ENCODE results near the gene STK32B. TPM values are rescaled to one million over a fixed set of nuclear protein-coding genes. Genes with fewer than 3 reads are reported as not detected.

Gene STK32B
- total RNA-seq, 4 donors from 2014 or later = 2.4 to 3.9 (median 3.1) TPM

DNA sequence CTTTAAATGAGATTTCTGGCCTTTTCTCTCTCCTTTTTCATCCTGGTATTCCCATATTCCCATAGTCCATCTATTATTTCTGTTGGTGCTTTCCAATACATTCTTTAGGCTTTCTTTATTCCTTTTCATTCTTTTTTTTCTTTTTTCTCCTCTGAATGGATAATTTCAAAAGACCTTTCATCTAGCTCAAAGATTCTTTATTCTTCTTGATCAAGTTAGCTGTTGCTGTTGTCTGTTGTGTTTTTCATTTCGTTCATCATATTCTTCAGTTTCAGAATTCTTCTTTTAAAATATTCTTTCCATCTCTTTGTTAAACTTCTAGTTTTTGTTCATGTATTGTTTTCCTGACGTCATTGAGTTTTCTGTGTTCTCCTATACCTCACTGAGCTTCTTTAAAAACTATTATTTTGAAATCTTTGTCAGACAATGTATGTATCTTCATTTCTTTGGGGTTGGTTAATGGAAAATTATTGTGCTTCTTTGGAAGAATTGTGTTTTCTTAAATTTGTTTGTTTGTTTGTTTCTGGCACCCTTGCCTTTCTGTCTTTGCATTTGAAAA is 30.2 kb downstream of the STK32B start:
- no peak for ATAC-seq (ENCODE audit: low FRiP score)

GRCh38 chr4:5082376-5082775 is 31.1 kb downstream of the STK32B start:
- no peak for ATAC-seq (ENCODE audit: low FRiP score)
- TF ChIP-seq CTCF (IDR thresholded peaks at IDR 0.05) = no peak
- no peak for DNase-seq (ENCODE audit: low spot score)

More for the DNA sequence above, 30.2 kb downstream of the STK32B start:
- no peak for DNase-seq (ENCODE audit: low spot score)
- no peak for TF ChIP-seq CTCF (IDR thresholded peaks at IDR 0.05)

DNA sequence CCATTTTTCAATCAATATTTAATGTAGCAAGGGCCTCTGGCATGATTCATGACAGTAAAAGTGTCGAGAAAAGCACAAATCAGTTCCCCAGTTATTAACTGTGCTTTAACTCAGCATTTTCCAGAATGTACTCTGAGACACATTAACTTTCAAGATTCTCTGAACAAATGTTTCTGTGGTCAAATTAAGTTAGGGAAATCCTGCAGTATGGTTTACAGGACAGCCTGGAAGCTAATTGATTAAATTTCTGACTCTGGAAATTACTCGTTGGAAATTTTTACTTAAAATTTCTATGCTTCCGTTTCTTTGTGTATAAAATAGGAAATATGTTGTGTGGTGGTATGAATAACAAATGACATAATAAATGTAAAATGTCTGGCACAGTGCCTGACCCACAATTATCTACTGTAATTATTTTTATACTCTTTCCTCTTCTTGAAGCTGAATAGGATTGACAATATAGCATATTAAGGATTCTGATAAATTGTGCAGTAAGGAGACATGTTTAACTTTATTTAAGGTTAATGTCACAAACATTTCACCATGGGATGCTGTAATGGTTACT is 33.7 kb downstream of the STK32B start:
- no peak for DNase-seq (ENCODE audit: low spot score)

DNA sequence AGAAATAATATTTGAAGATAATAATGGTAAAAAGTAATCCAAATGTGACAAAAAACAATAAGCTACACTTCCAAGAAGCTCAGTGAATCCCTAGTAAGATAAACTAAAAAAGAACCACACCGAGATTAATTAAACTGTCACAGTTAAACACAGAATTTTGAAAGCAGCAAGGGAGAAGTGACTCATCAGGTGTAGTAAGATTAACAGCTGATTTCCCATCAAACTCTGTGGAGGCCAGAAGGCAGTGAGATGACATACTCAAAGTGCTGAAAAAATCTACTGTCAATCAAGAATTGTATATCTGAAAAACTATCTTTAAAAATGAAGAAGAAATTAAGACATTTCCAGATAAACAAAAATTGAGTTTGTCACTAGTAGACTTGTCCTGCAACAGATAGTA is 35.3 kb downstream of the STK32B start:
- no peak for DNase-seq (ENCODE audit: low spot score)
- no peak for ATAC-seq (ENCODE audit: low FRiP score)
- TF ChIP-seq CTCF (IDR thresholded peaks at IDR 0.05) = no peak

More for the DNA sequence above, 33.7 kb downstream of the STK32B start:
- no peak for TF ChIP-seq CTCF (IDR thresholded peaks at IDR 0.05)
- ATAC-seq (ENCODE audit: low FRiP score) = no peak

GRCh38 chr4:5096261-5096660 is 45.0 kb downstream of the STK32B start:
- TF ChIP-seq CTCF (IDR thresholded peaks at IDR 0.05) = no peak
- ATAC-seq (ENCODE audit: low FRiP score) (no peak), DNase-seq (ENCODE audit: low spot score) (no peak)

DNA sequence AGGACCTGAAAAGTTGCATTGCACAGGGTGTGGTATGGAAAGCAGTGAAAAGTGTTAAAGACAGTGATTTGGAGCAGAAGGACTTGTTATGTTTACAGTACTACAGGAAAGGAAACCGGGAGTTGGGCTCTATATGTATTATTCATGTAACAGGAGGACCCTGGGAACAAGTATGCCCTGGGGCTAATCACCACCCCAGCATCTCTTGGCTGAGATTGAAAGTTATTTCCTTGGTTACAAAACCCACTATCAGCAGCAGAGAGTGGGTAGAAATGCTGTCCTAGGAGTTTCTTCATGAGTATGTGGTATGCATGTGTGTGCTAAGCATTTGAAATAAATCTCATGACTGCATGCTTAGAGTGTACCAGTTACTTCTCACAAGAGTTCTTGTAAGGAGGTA is 46.9 kb downstream of the STK32B start:
- no peak for ATAC-seq (ENCODE audit: low FRiP score)
- TF ChIP-seq CTCF (IDR thresholded peaks at IDR 0.05) = no peak
- no peak for DNase-seq (ENCODE audit: low spot score)

DNA sequence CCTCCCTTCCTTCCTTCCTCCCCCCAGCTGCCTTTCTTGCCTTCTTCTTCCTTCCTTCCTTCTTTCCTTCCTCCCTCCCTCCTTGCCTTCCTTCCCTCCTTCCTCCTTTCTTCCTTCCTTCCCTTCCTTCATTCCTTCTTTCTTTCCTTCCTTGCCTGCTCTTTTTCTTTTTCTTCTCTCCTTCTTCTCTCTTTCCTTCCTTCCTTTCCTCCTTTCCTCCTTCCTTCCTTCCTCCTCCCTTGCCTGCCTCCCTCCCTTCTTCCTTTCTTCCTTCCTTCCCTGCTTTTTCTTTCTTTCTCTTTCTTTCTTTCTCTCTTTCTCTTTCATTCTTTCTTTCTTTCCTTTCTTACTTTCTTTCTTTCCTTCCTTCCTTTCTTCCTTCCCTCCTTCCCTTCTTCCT is 49.1 kb downstream of the STK32B start:
- no peak for TF ChIP-seq CTCF (IDR thresholded peaks at IDR 0.05)
- no peak for ATAC-seq (ENCODE audit: low FRiP score)
- DNase-seq (ENCODE audit: low spot score) = no peak

Data from omental fat pad (tissue), 4 donors.